Lung microvascular endothelial cell (primary cell): ENCODE results near the gene DSCAML1. TPM values are rescaled to one million over a fixed set of nuclear protein-coding genes. Genes with fewer than 3 reads are reported as not detected.

Source experiments
- DNase-seq, 2 donors: peaks; one replicate each; pipeline versions ENCODE4 v3.0.0 to v3.0.0-alpha.2; 2010; ENCODE audit warnings: low read depth in 2 of 2
- total RNA-seq: library from RNA; depleted of rRNA; stranded (reverse); fragments of >200 nt; gene quantifications from 2 replicates; pipeline ENCODE4 v1.2.1, GENCODE V29; 2014

The DSCAML1 gene
- total RNA-seq, 1 donor from 2014 or later: under 0.01 TPM

DNA sequence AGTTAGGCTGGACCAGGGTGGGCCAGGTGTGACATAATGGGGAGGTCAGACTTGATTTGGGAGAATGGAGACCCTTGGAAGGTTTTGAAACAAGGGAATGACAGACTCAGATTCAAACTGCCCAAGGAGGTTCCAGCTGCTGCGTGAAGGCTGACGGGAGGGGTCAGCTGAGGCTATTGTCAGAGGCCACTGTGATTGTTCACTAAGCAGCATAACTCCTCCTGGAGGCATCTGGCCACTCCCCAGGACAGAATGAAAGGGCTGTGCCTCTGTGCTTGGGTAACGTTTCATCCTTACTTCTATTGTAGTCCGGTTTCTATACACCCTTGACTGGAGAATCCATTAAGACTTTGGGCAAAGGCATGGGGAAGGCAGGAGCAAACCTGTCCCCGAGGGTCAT lies 126.6 kb downstream of the DSCAML1 start:
- no peak for DNase-seq

DNA sequence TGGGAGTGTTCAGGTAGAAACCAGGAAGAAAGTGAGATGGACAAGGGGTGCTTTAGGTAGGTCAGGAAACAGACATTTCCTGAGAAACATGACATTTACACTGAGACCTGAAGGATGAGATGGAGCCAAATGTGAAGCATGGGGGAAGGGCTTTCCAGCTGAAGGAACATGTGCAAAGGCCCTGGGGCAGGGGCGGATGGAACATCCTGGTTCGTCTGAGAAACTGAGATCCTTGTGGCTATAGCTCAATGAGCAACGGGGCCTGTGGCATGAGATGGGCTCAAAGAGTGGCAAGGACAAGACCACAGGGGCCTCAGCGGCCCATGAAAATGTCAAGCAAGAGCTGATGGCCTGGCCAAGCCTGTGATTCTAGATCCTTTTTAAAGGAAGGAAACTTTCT lies 127.4 kb downstream of the DSCAML1 start:
- DNase-seq: no peak

DNA sequence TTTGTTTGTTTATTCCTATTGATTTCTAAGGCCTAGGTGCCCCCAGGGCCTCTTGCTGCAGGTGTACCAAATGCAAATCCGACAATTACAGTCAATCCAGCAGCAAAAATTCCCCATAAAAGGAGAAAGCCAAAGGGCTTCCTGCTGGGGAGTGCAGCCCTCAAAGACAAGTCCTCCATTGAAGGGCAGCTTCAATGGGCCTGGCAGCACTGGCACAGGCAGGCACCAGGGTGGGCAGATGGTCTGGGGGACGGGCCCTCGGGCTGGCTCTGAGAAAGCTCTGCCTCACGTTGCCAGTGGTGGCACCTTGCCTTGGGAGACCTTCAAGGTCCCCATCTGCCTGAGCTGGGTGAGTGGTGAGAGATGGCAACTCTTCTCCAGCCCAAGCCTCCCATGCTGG lies 128.0 kb downstream of the DSCAML1 start:
- no peak for DNase-seq

DNA sequence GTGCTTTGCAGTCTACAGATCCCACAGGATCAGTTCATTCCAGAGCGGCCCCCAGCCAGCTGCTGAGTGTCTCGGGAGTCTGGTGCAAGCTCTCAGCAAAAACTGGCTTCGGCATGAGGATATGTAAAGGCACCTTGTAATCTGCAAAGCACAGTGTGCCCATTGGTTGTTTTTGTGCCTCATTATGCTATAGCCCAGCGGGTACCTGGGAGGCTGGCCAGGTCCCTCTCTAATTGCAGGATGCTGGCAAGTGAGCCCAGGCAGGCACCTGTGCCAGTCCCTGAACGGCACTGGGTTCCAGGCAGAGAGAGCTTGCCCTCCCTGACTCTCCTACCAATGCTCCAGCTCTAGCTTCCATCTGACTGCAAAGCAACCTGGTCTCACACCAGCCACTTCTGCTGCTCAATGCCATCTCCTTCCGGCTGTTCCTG lies 128.7 kb downstream of the DSCAML1 start:
- DNase-seq: no peak

DNA sequence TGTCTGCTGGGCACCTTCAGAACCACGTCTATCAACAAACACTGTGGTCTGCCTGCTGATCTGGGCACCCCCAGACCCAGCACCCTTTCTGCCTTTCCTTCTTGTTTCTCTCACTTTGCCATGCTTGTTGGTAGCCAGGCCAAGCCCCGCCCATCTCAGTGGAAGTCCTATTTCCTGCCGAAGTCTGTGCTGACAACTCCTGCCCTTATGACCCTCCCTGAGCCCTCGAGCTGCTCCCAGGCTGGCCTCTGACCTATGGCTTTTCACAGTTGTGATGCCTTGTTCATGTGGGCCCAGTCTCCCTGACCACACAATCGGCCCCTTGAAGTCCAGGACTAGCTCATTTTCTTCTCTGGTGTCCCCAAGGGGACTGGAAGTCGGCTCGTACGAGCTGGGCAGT lies 132.1 kb downstream of the DSCAML1 start:
- no peak for DNase-seq

DNA sequence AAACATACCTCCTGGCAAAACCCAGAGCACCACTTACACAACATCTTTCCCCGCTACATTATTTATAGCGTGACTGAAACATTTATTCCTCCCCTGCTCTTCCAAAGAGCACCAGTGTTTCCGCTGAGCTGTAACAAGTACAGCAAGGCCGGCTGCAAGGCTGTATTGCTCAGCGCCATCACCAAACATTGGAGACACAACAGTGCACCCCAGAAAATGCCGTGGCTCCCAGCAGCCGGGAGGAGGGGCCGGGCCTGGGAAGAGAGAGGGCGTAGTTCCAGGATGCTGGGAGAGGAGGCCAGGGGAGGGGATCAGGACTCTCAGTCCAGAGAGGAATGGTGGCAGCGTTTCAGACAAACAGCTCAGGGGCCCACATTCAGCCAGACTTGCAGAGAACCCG lies 133.2 kb downstream of the DSCAML1 start:
- DNase-seq: no peak

DNA sequence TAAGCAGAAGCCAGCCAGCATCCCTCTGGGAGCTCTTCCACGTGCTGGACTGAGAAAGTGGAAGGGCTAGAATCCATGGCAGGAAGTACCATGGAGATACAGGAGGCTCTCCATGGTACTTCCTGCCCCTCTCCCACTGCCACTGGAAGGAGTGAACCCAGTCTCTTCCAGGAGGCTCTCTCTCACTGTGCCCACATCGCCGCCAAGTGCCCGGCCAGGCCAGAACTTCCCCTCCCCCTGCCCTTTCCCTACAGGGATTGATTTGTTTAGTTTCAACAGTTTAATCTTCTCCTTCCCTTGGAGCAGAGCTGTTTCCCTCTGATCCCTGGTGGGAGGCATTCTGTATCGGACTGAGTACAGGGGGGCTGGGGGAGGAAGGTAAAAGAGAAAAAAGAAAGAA lies 133.6 kb downstream of the DSCAML1 start:
- DNase-seq: no peak

DNA sequence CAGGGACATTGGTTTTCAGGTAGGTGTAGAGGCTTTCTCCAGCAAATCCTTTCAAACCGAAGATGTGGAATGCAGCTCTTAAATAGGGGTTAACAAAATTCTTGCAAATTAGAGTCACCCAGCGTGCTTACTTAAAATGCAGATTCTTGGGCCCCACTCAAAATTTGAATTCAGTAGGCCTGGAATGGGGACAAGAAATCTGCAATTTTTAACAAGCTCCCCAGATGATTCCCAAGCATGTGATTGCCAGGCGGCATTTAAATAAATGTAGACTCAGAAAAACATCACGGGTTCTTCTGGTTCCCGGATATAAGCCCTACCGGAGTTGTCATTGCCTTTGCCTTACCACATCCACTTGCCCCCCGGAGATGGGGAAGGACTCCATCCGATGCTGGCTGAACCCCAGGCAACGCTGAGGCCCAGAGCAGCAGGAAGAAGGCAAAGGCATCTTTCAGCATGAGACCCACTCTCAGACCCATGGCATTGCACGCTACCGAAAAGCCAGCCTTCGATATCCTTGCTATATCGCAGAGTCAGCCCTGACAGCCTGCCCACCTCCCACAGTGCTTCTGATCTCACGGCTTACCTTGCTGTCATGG lies 134.2 kb downstream of the DSCAML1 start:
- no peak for DNase-seq

DNA sequence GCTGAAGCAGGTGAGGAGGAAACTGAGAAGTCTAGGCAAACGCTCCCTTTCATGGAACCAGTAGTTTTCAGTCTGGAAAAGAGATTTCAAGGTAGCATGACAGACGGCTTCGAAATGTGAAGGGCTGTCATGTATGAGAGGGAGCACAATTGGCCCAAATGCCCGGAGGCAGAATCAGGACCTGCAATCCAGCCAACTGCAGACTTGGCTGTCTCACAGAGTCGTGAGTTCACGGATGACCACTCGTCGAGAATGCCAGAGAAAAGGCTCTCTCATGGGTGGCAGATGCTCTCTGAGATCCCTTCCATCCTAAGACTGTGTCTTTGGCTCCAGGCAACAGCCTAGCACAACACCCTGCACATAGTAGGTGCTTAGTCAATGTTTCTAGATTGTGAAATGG lies 134.8 kb downstream of the DSCAML1 start:
- DNase-seq: no peak

DNA sequence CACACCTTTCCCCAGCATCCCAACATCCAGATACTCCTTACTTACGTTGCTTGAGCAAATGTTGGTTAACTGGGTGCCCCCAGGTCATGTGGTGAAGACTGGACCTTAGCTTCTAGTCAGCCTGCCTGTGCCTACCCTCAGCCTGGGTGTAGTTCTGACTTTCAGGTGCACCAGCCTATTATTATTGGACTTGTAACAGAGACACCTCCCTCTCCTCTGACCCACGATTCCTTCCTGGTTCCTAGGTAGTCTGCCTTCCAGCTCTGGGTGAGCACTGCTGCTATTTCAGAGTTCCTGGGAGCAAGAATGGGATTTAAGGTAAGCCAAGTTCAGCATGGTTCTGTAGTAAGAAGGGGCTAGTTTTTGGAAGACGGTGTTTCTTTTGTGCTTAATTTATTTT lies 138.2 kb downstream of the DSCAML1 start:
- no peak for DNase-seq

DNA sequence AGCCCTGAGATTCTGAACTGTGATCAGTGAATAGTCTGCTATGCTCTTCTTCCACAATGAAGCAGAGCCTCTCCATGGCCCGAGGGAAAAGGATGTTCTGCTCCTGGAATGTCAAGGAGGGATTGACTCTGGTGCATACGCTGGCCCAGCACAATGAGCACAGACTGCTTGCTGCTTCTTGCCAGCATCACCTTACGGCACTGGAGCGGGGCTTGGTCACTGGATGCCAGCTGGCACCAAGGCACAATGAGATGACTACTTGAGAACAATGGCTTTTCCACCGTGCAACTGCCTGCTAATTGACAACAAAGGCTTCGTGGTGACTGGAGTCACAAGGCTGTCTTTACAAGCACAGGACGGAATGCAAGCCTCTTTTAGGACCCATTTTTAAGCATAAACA lies 139.2 kb downstream of the DSCAML1 start:
- no peak for DNase-seq

DNA sequence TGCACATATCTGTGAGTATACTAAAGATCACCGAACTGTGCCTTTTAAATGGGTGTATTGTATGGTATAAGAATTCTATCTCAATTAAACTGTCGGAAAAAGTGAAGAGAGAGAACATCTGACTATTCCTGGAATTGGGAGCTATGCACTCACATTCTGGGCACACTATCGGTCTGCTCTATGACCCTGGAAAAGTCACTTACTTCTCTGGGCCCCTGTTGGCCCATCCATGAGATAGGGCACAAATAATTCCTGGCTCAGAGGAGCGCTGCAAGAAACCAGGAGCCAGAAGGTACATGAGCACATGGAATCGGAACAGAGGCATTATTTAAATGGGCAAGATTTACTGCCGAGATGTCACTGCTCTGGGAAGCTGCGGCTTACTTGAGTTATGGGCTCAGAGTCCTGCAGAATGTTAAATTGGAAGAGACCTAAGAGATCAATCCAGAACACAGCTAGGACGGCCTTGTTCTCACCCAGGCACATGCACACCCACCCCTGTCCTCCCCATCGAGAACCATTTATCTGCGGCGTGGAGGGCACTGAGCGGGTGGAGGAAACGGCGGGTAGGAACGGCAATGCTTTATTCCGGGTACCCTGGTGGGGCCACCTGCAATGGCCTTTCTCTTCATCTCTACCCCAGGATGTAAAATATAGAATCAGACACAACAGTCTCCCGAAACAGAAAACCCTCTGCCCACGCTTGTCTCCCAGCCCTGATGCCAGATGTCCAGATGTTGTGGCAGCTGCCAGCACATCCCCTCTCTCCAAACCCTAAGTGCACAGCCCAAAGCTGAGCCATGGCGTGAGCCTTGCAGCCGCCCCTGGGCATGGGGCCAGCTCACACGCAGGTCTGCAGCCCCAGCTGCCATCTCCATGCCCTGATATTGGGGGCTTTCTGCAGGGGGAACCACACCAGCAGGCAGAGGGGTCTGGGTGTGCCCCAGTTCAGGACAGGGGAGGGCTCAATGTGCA lies 142.4 kb downstream of the DSCAML1 start:
- DNase-seq: no peak

DNA sequence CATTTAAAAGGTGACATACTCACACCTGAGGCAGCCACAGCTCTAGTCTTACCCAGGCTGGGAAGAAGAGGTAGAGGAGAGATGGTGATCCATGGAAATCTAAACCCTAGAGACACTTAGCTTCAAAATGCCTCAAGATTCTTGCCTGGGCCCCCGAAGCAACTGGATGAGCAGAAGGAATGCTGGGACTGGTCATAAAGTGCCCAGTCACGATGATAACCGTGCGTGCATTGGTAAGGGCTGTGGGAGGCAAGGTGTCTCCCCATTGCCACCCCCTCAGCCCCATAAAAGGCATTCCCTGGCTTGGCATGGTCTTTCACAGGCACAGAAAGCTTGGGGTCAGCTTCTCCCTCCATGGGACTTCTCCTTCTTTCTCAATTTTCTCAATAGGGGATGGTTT lies 144.5 kb downstream of the DSCAML1 start:
- DNase-seq: no peak

DNA sequence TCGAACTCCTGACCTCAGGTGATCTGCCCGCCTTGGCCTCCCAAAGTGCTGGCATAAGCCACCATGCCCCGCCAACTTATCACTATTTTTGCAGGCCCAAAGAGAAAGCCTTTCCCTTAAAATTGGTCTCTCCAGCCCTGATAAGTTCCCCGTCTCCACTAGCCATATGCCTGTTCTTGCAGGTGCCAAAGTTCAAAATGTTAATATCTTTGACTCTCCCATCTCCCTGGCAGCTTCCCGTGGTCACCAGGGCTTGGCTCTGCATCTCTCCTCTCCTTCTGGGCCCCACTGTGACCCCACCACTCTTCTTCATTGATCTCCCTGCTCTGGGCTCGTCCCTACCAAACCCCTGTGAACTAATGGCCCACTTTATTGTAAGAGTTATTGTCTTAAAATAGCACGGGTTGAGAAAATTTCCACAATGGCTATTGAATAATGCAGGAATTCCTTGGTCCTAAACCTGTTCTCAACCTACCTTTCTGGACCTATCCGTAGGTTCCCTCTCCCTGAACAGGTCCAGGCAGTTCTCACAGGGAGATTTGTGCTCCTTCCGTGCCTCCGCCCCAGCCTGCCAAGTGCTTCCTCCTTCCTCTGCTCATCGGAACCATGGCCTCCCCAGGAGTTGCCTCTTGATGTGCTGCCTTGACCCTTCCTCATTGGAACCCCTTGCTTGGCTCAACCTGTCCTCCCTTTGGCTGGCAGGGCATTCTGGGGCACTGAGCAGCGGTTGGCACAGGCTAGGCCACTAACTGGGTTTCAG lies 147.5 kb downstream of the DSCAML1 start:
- DNase-seq: no peak

DNA sequence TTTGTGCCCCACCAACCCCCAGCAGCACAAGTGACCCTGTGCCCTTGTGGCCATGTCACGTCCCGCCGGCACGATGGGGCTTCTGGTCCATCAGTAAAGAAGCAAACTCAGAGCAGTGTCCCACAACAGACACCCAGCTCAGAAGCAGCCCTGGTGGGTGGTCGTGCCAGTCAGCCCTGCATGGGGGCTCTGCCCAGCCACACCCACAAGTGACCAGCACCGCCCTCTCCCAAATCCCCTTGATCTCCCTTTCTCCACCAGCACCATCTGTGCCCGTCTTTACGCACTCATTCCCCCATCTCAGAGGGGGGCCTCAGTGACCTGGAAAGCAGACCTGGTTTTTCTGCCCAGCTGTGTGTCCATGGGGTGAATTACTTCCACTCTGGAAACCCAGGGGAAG lies 149.1 kb downstream of the DSCAML1 start:
- DNase-seq: no peak

DNA sequence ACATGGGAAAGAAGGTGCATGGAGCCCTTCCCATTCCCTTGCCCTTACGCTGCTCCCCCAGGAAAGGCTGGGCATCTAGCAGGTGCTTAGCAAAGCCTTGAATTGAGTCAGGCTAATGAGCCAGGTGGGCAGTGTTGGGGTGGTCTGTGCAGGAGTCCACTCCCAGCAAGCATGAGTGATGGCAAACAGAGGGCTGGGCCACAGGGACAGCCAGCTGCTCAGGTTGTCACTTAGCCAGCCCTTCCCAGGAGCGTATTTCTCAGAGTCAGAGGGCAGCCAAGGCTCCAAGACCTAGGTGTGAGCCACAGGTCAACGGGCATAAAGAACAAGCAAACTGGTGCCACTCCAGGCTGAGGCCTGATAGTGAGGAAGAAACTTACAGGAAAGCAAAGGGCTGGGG lies 149.8 kb downstream of the DSCAML1 start:
- no peak for DNase-seq

DNA sequence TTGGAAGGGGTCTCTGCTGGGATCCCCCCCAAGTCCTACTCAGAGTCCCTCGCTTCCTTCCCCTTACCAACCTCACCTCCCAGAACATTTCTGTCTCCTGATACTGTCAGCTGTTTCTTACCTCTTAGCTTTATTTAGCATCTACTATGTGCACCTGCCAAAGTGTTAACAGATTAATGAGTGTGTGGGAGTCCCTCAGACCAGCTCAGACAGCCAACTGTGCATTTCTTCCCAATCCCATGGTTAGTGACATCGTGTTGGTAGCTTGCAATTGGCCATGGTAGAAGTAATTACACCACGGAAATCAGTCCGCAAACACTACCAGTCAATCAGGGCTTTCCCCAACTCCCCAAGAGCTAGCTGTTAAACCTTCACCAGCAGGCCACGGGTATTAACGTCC lies 150.6 kb downstream of the DSCAML1 start:
- DNase-seq: no peak

DNA sequence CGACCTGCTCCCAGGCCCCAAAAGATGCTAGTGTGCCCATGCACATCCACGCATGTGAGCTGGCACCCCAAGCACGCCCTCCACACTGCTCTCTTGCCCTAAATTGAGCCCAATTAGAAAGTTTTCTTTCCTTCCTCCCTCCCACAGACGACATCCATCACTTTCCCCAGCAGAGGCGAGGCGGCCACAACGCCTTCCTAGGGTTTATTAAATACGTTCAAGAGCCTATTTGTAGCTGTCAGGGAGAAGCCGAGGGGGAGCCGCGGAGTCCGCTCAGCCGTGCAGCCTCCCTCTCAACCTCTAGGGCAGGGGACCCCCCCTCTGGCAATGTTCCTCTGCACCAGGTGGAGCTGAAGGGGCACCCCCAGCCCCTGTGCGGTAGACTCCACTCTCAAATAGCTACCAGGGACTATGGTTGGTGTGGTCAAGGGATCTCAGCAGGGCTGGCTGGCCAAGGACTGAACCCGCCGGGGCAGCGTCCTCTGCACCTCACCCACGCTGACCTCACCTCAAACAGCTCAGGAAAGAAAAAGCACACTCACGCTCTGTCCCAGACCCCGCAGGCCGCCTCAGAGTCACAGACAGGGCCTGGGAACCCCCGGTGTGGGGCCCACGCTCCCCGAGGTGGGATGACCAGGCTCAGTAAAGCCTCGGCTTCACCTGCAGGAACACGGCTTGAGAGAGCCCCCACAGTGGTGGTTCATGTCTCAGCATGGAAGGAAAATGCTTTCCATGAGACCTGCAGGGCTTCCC lies 152.4 kb downstream of the DSCAML1 start:
- no peak for DNase-seq

DNA sequence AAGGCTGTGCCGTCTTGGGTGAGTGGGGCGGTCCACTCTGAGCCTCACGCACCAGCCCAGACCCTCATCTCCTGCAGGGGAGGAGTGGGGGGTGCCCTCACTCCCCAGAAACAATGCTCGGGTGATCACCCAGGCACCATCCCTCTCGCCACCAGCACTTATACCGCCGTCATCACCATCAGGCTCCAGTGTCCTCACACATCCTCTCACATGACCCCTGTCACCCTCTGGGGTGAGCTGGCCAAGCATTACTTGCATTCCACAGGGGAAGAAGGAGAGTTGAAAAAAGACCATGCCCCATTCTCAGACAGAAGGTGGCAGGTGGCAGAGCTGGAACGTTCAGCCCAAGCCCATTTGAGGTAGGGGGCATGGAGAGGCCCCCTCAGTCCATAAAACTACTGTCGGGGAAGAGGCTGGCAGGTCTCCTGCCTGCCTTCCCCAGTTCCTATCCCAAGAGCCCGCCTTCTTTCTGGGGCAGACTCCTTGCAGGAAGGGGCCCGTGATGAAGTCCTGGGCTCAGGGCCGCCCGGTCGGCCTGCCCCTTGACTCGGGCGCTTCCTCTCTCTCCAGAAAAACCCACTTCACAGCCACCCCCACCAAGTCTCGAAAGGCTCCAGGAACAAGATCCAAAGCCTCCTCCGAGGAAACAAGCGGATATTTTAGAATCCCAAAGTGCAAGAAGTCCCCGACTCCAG lies 153.3 kb downstream of the DSCAML1 start:
- no peak for DNase-seq

DNA sequence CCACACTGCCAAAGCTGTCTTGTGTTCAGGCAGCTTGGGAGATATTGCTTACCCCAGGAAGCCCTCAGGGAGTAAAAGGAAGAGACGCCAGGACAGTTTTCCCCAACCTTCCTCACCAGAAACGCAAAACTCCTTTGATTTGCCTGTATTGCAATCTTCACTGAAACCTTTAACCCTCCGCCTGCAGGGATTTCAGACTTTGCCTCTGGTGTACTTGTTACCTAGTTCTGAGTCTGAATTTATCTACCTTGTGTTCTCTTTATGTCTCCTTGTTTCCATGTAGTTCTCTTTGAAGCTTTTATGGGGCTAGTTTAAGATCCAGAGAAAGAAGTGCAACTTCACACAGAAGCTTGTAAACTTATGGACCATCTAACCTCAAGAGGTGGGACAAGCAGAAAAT lies 154.2 kb downstream of the DSCAML1 start:
- DNase-seq: no peak

DNA sequence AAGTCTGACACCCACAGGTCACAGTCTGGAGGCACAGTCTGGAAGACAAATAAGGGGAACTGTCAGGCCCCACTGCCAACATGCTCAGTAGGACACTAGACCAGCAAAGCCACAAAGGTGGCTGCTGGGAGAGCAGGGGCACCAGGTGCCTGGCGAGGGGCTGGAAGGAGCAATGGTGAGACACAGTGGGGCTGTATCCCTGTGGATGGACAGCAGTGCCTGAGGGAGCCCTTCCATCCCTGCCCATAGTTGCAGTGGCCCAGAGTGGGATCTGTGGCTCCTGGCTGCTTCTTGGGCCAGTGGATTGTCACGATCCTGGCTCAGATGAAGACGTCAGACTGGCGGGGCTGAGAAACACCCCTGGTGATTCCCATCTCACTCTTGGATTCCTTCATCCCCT lies 154.6 kb downstream of the DSCAML1 start:
- DNase-seq: no peak
